SJCRH30 (cell line): ENCODE results near the gene AP1G1. TPM values are rescaled to one million over a fixed set of nuclear protein-coding genes. Genes with fewer than 3 reads are reported as not detected.

ENCODE experiments used
- total RNA-seq: library from RNA; depleted of rRNA; stranded (reverse); fragments of >200 nt; shearing (Covaris generic); gene quantifications from 2 replicates; pipeline ENCODE4 v1.2.3, GENCODE V29; 2014; rRNA removed

AP1G1 gene
- total RNA-seq, 1 experiment from 2014 or later = 46.3 TPM

Other genes with a start within 250 kb of the AP1G1 start
- gene TAT, start 231.7 kb downstream of the AP1G1 start, total RNA-seq = not detected in 2 replicates
- 0.22 and 0.23 TPM in 2 replicates for gene MARVELD3, start 182.7 kb downstream of the AP1G1 start, total RNA-seq
- gene PHLPP2, start 84.1 kb downstream of the AP1G1 start, total RNA-seq = 7.4 and 8.3 TPM in 2 replicates
- 13.9 and 15.3 TPM in 2 replicates for gene ATXN1L, start 37.1 kb upstream of the AP1G1 start, total RNA-seq
- 6.0 and 7.5 TPM in 2 replicates for gene ZNF821, start 75.3 kb upstream of the AP1G1 start, total RNA-seq
- gene IST1, start 86.7 kb upstream of the AP1G1 start, total RNA-seq = 179 and 184 TPM in 2 replicates
- not detected in 2 replicates for gene PKD1L3, start 191.6 kb upstream of the AP1G1 start, total RNA-seq
- 6.0 and 8.2 TPM in 2 replicates for gene DHODH, start 199.9 kb upstream of the AP1G1 start, total RNA-seq
- not detected in 2 replicates for gene HP, start 245.7 kb upstream of the AP1G1 start, total RNA-seq